OCI-LY1 (cell line): ENCODE results near the gene RBM46.

ENCODE experiments used
- H2AFZ ChIP-seq: fragments of 200-600 bp; sonication (generic), shearing (Covaris generic); 2 replicates; pipeline ENCODE4 v1.6.0; 2014; ENCODE audit warnings: antibody characterized with exemption, mild to moderate bottlenecking, low read length
- H3F3A ChIP-seq: fragments of 200-600 bp; sonication (generic), shearing (Covaris generic); 2 replicates; pipeline ENCODE4 v1.6.0; 2014; ENCODE audit warnings: mild to moderate bottlenecking, antibody characterized with exemption, low read length, moderate library complexity; ENCODE audit not compliant: insufficient read depth
- H3K27ac ChIP-seq: fragments of 200-600 bp; sonication (generic); 2 replicates; pipeline ENCODE4 v1.5.1; 2014; ENCODE audit warnings: low read length, mixed run types, mild to moderate bottlenecking, low read depth; ENCODE audit not compliant: poor library complexity, severe bottlenecking
- H3K27me3 ChIP-seq: fragments of 200-600 bp; sonication (generic); 2 replicates; pipeline ENCODE4 v1.6.0; 2014; ENCODE audit warnings: antibody characterized with exemption, mild to moderate bottlenecking, low read length, moderate library complexity; ENCODE audit not compliant: insufficient read depth
- H3K36me3 ChIP-seq: fragments of 200-600 bp; sonication (generic); 2 replicates; pipeline ENCODE4 v1.6.1; 2014; ENCODE audit warnings: mild to moderate bottlenecking, antibody characterized with exemption, low read length, moderate library complexity, mixed read lengths; ENCODE audit not compliant: insufficient read depth
- H3K4me1 ChIP-seq: fragments of 200-600 bp; sonication (generic); 2 replicates; pipeline ENCODE4 v1.5.1; 2014; ENCODE audit warnings: mild to moderate bottlenecking, low read length, moderate library complexity; ENCODE audit not compliant: insufficient read depth, severe bottlenecking
- H3K4me2 ChIP-seq: fragments of 200-600 bp; sonication (generic), shearing (Covaris generic); 2 replicates; pipeline ENCODE4 v1.6.1; 2014; ENCODE audit warnings: low read length
- H3K4me3 ChIP-seq: fragments of 200-600 bp; sonication (generic); 2 replicates; pipeline ENCODE4 v1.5.1; 2014; ENCODE audit warnings: low read length, low read depth, mild to moderate bottlenecking, mixed read lengths; ENCODE audit not compliant: poor library complexity, severe bottlenecking
- H3K79me2 ChIP-seq: fragments of 200-600 bp; shearing (Covaris generic); 2 replicates; pipeline ENCODE4 v1.6.1; 2016; ENCODE audit warnings: mixed run types, low read length, mixed read lengths; ENCODE audit not compliant: insufficient read depth
- H3K9ac ChIP-seq: fragments of 200-600 bp; sonication (generic), shearing (Covaris generic); 2 replicates; pipeline ENCODE4 v1.6.1; 2014; ENCODE audit warnings: mild to moderate bottlenecking, low read length, mixed read lengths
- H3K9me2 ChIP-seq: fragments of 200-600 bp; sonication (generic), shearing (Covaris generic); 2 replicates; pipeline ENCODE4 v1.6.1; 2014; ENCODE audit warnings: low read depth, mild to moderate bottlenecking, low read length, mixed read lengths
- H3K9me3 ChIP-seq: fragments of 200-600 bp; shearing (Covaris generic); 2 replicates; pipeline ENCODE4 v1.6.1; 2014; ENCODE audit warnings: low read length, mixed read lengths
- H4K20me1 ChIP-seq: fragments of 200-600 bp; sonication (generic), shearing (Covaris generic); 2 replicates; pipeline ENCODE4 v1.6.0; 2016; ENCODE audit warnings: mild to moderate bottlenecking, low read length; ENCODE audit not compliant: insufficient read depth
- CTCF ChIP-seq: fragments of 200-600 bp; sonication (generic), shearing (Covaris generic); IDR thresholded peaks from 2 replicates; pipeline ENCODE4 v1.5.1; 2017; ENCODE audit warnings: mild to moderate bottlenecking, antibody characterized with exemption, low read length, moderate library complexity, mixed read lengths
- EZH2 ChIP-seq: fragments of 200-600 bp; sonication (generic), shearing (Covaris generic); IDR thresholded peaks from 2 replicates; pipeline ENCODE4 v1.8.0; 2017; ENCODE audit warnings: borderline replicate concordance, mixed run types, mild to moderate bottlenecking, antibody characterized with exemption, low read length, moderate library complexity, mixed read lengths

The RBM46 gene

DNA sequence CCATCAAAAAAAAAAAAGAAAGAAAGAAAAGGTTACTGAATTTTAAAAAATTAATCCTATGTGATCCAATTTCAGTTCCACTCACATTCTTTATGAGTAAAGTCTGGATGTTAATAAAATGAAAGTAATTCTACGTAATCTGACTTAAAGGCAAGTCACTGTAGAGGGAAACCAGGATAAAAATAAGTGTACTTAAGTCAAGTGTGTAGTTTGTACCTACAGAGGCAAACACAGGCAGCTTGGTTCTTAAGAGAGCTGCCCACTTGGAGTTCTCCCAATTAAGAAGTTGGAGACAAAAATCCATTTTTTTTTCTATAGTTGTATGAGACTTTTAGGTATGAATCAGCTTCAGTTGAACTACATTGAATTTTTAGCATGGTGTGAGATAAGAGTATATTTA lies 44.3 kb upstream of the RBM46 start:
- TF ChIP-seq CTCF (no peak), EZH2 (no peak)

GRCh38 chr4:154738426-154738825 lies 42.6 kb upstream of the RBM46 start:
- H3K4me1 ChIP-seq, result no peaks in the 10 kb centered on the region
- H3K9me2 ChIP-seq, result no peaks in the 10 kb centered on the region
- no peaks in the 10 kb centered on the region for H3K9me3 ChIP-seq
- no peak overlapping the region for H3K4me2 ChIP-seq
- no peak overlapping the region for H3K4me3 ChIP-seq
- H3K27me3 ChIP-seq, result no peaks in the 10 kb centered on the region
- no peaks in the 10 kb centered on the region for H3K36me3 ChIP-seq
- no peak overlapping the region for H2AFZ ChIP-seq
- no peaks in the 10 kb centered on the region for H3K79me2 ChIP-seq
- no peaks in the 10 kb centered on the region for H4K20me1 ChIP-seq
- no peak overlapping the region for H3K27ac ChIP-seq
- no peaks in the 10 kb centered on the region for H3F3A ChIP-seq
- no peak overlapping the region for H3K9ac ChIP-seq
- TF ChIP-seq EZH2 (no peak), CTCF (no peak)

More for the DNA sequence above, 44.3 kb upstream of the RBM46 start:
- no peak overlapping the region for H3K4me3 ChIP-seq
- H3K79me2 ChIP-seq, result no peaks in the 10 kb centered on the region
- no peaks in the 10 kb centered on the region for H3K36me3 ChIP-seq
- no peaks in the 10 kb centered on the region for H4K20me1 ChIP-seq
- H3K27ac ChIP-seq, result no peak overlapping the region
- H3K4me1 ChIP-seq, result no peaks in the 10 kb centered on the region
- H3K9me2 ChIP-seq, result no peaks in the 10 kb centered on the region
- no peaks in the 10 kb centered on the region for H3K9me3 ChIP-seq
- no peak overlapping the region for H3K9ac ChIP-seq
- no peaks in the 10 kb centered on the region for H3K27me3 ChIP-seq
- H3F3A ChIP-seq, result no peaks in the 10 kb centered on the region
- no peak overlapping the region for H3K4me2 ChIP-seq
- no peak overlapping the region for H2AFZ ChIP-seq

GRCh38 chr4:154739111-154739510 lies 42.0 kb upstream of the RBM46 start:
- Histone ChIP-seq H4K20me1 (no peaks in the 10 kb centered on the region), H3K9me2 (no peaks in the 10 kb centered on the region), H3K27me3 (no peaks in the 10 kb centered on the region), H3K27ac (no peak overlapping the region), H2AFZ (no peak overlapping the region), H3K4me2 (no peak overlapping the region), H3K4me1 (no peaks in the 10 kb centered on the region), H3K4me3 (no peak overlapping the region), H3K9ac (no peak overlapping the region), H3K79me2 (no peaks in the 10 kb centered on the region), H3K36me3 (no peaks in the 10 kb centered on the region), H3F3A (no peaks in the 10 kb centered on the region), H3K9me3 (no peaks in the 10 kb centered on the region)
- TF ChIP-seq EZH2, result no peak
- TF ChIP-seq CTCF, result no peak
